HL-60 (cell line): Measurements from ENCODE around the gene DIAPH3.

Experiments used
- DNase-seq, 2 experiments: peaks; one replicate each; pipeline ENCODE4 v3.0.0-alpha.2; 2010 to 2020; ENCODE audit warnings: low read depth in 1 of 2, low spot score in 1 of 2
- H3K27ac ChIP-seq: fragments of 250-450 bp; sonication (Bioruptor Pico); replicated peaks from 2 replicates; pipeline ENCODE4 v1.5.1; 2020; ENCODE audit warnings: mild to moderate bottlenecking, moderate library complexity
- H3K27me3 ChIP-seq: fragments of 250-450 bp; sonication (Bioruptor Pico); 2 replicates; pipeline ENCODE4 v1.5.1; 2021; ENCODE audit warnings: mild to moderate bottlenecking, moderate library complexity; ENCODE audit not compliant: insufficient read depth, poor library complexity, severe bottlenecking
- H3K4me3 ChIP-seq: replicated peaks from 2 replicates; pipeline ENCODE4 v1.5.1; 2011; ENCODE audit warnings: mild to moderate bottlenecking, control low read depth, low read length; ENCODE audit not compliant: insufficient read depth
- CTCF ChIP-seq: IDR thresholded peaks from one replicate; pipeline ENCODE4 v1.5.1; 2011; ENCODE audit warnings: low read length, control low read depth, inconsistent platforms; ENCODE audit not compliant: insufficient read depth
- GABPA ChIP-seq: IDR thresholded peaks from 2 replicates; pipeline ENCODE4 v1.6.1; 2012; ENCODE audit warnings: low read depth
- POLR2AphosphoS5 ChIP-seq: IDR thresholded peaks from 2 replicates; pipeline ENCODE4 v1.6.1; 2012; ENCODE audit warnings: low read depth
- SPI1 ChIP-seq: IDR thresholded peaks from 2 replicates; pipeline ENCODE4 v1.6.1; 2012; ENCODE audit warnings: low read depth, mild to moderate bottlenecking, borderline replicate concordance
- TF ChIP-seq, protein P1 (sequence below): IDR thresholded peaks from 2 replicates; pipeline ENCODE4 v1.6.1; 2012; ENCODE audit warnings: low read depth; ENCODE audit not compliant: insufficient replicate concordance

DIAPH3 gene

DNA sequence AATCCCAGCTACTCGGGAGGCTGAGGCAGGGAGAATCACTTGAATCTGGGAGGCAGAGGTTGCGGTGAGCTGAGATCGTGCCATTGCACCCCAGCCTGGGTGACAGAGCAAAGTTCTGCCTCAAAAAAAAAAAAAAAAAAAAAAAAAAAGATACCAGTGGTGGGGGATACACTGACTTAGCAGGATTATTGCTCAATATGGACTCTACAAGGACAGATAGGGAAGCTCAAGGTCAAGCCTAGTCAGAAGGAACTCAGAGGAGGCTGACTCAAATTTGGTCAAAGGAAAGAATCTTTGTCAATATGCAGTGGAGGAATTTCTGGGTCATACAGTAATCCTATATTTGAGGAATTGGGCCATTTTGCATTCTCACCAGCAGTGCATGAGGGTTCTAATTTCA, 6.7 kb upstream of the DIAPH3 start:
- Histone ChIP-seq H3K27me3 (no peaks in the 10 kb centered on the region), H3K4me3 (no peak overlapping the region), H3K27ac (no peak overlapping the region)
- TF ChIP-seq, protein P1, sequence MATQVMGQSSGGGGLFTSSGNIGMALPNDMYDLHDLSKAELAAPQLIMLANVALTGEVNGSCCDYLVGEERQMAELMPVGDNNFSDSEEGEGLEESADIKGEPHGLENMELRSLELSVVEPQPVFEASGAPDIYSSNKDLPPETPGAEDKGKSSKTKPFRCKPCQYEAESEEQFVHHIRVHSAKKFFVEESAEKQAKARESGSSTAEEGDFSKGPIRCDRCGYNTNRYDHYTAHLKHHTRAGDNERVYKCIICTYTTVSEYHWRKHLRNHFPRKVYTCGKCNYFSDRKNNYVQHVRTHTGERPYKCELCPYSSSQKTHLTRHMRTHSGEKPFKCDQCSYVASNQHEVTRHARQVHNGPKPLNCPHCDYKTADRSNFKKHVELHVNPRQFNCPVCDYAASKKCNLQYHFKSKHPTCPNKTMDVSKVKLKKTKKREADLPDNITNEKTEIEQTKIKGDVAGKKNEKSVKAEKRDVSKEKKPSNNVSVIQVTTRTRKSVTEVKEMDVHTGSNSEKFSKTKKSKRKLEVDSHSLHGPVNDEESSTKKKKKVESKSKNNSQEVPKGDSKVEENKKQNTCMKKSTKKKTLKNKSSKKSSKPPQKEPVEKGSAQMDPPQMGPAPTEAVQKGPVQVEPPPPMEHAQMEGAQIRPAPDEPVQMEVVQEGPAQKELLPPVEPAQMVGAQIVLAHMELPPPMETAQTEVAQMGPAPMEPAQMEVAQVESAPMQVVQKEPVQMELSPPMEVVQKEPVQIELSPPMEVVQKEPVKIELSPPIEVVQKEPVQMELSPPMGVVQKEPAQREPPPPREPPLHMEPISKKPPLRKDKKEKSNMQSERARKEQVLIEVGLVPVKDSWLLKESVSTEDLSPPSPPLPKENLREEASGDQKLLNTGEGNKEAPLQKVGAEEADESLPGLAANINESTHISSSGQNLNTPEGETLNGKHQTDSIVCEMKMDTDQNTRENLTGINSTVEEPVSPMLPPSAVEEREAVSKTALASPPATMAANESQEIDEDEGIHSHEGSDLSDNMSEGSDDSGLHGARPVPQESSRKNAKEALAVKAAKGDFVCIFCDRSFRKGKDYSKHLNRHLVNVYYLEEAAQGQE: no peak
- TF ChIP-seq CTCF: no peak
- no peak for TF ChIP-seq POLR2AphosphoS5
- no peak for TF ChIP-seq GABPA
- DNase-seq: peak in 1 of 2 experiments; percentile 50

- DNase-seq: no peak
- H3K4me3 ChIP-seq: no peak overlapping the region
These were observed 5.7 kb upstream of the DIAPH3 start for GRCh38 chr13:60169239-60170031.

GRCh38 chr13:60167121-60167520, 3.4 kb upstream of the DIAPH3 start:
- Histone ChIP-seq H3K27me3 (no peaks in the 10 kb centered on the region), H3K27ac (no peak overlapping the region), H3K4me3 (no peak overlapping the region)
- DNase-seq: no peak
- TF ChIP-seq GABPA (no peak), SPI1 (no peak), POLR2AphosphoS5 (no peak), CTCF (no peak)
- TF ChIP-seq, protein P1: no peak

More at GRCh38 chr13:60169239-60170031, 5.7 kb upstream of the DIAPH3 start:
- TF ChIP-seq GABPA (no peak), CTCF (no peak), POLR2AphosphoS5 (no peak), SPI1 (no peak)
- TF ChIP-seq, protein P1: no peak
- no peak overlapping the region for H3K27ac ChIP-seq
- no peaks in the 10 kb centered on the region for H3K27me3 ChIP-seq
